NT2/D1 (cell line): ENCODE measurements around the gene SYNC.

Experiments used
- YY1 ChIP-seq: IDR thresholded peaks from 2 replicates; pipeline ENCODE4 v1.6.1; 2011; ENCODE audit not compliant: insufficient read length, insufficient read depth
- ZNF274 ChIP-seq: IDR thresholded peaks from 2 replicates; pipeline ENCODE4 v1.6.1; 2011; ENCODE audit warnings: mild to moderate bottlenecking, low read depth, low read length

DNA sequence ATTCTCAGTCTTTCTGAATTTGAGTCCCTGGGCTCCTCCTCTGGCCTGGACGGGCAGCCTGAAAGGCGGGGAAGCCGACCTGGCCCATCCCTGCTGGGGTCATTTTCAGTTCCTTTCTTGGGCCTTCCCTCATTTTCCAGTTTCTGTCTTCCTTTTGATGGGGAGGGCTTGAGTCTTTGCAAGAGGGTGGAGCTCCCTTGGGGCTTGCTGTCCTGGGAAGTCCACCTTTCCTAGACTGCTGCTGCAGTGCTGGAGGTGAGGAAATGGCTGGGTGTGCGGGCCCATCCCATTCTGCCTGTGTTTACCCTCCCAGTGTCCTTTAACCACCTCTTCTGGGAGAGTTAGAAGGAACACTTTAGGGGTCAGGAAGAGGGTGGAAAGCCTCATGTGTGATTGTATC is 40.4 kb upstream of the SYNC start:
- no peak for TF ChIP-seq ZNF274
- no peak for TF ChIP-seq YY1
